Measurements from ENCODE around the gene MLLT6. TPM values are rescaled to one million over a fixed set of nuclear protein-coding genes. Genes with fewer than 3 reads are reported as not detected.
A peak's percentile ranks its signal among the peaks of the same experiment; 100 is the strongest.

The MLLT6 gene
- total and polyA plus RNA-seq, 2 of the 13 experiments (the other 11 are each of a cell fraction or from before 2014, with no cell fraction given) = 50.7 to 69.5 TPM

DNA sequence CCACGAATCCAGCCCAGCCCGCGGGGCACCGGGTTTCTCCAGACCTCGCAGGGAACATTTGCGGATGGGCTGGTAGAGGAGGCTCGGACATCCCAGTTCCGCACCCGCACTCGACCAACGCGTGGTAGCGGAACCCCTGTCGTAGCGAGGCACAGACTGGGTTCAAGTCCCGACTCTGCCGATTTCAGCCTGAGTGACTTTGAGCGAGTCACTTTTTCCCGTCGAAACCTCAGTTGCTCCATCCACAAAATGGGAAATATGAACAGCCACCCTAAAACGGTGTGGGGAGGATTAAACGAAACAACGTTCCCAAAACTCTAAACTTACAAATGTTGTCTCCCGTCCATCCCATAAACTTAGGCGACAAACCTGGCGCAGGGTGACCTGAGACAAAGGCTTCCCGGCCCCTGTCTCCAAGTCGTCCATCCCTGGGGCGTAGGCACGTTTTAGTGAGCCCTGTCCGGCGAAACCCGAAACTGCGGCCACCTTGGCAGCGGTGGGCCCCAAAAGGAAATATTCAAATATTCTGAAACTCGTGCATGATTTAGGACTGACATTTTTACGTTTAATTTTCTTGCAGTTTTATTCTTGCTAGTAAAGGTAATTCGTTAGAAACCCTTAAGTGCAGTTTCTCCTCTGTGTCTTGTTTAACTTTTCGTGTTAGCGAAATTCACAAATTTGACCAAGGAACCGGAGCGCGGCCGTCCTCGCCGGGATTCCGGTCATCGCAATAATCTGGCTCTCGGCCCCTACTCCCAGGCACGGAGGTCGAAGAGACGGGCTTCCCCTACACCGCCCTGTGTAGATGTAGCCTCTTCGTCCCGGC lies 1.9 kb upstream of the MLLT6 start:
- Histone ChIP-seq H3K9me3 (ENCODE audit: low read length) (no peaks in the 10 kb centered on the region), H3K27ac (ENCODE audit: extremely low read length, insufficient read depth, low read length) (peak overlapping the region; percentile 99), H3K79me2 (ENCODE audit: insufficient read depth, low read length) (peaks cover 45% of the 10 kb centered on the region), H3K9ac (ENCODE audit: insufficient read depth, low read depth, low read length) (peak overlapping the region; percentile 89), H3K4me3 (replicated peaks in 1 of 3; ENCODE audit: insufficient read depth in 1 of 3, low read depth in 2 of 3, low read length in 3 of 3) (peak overlapping the region; percentile 63 to 99 (median 71)), H4K20me1 (ENCODE audit: insufficient read depth, low read length) (peaks cover 12% of the 10 kb centered on the region), H2AFZ (ENCODE audit: low read length) (no peak overlapping the region), H3K4me2 (ENCODE audit: low read depth, low read length) (peak overlapping the region; percentile 99), H3K27me3 (ENCODE audit: control insufficient read depth in 1 of 2, insufficient read depth in 2 of 2, low read length in 2 of 2) (no peaks in the 10 kb centered on the region; a peak in 1 of 5 replicates), H3K4me1 (ENCODE audit: insufficient read depth, low read length) (peaks cover 67% of the 10 kb centered on the region), H3K36me3 (replicated peaks in 1 of 2; ENCODE audit: control insufficient read depth in 1 of 2, insufficient read depth in 2 of 2, low read length in 2 of 2) (peaks cover 2 to 11% of the 10 kb centered on the region in 2 experiments)
- POLR2A ChIA-PET = interaction anchor here (0.7 to 8.9 kb wide), 21 partner anchors 11 to 167 kb away, joined by 3 to 106 read pairs (median 6); partner anchors contain the start of genes CISD3, EPOP, LASP1 and PSMB3
- WGBS (ENCODE audit: low lambda C conversion rate) = 2% methylated on average over 45 of the region's 55 CpGs
- FAIRE-seq (no peak), ATAC-seq (no peak), DNase-seq (ENCODE audit: low spot score) (no peak)
- in situ Hi-C loops (cut with HindIII; ENCODE audit: extremely low pct_ligation_motif_present, low pct_unique_long_range_greater_than_20kb) = no loop called here
- TSS peak; percentile 81 for BruUV-seq (replicated peaks)
- CTCF ChIA-PET (ENCODE audit: low intra/inter-chr PET ratio, low total read pairs) = interaction anchor here (1.8 kb wide), 1 partner anchor 27 kb away, joined by 4 read pairs; the partner anchor contains the start of gene CISD3
- intact Hi-C loops (cut with micrococcal nuclease; ENCODE audit: unreplicated experiment) = no loop called here
- 0 out of 2 replicates have a peak, but pooled peaks have one; percentile 2 for TF ChIP-seq CBX5 (CRISPR knock-in tag; IDR thresholded peaks at IDR 0.05; ENCODE audit: borderline replicate concordance)
- TF ChIP-seq ZNF761 (CRISPR knock-in tag; conservative IDR thresholded peaks at IDR 0.05) = no peak
- TF ChIP-seq FOXO1 (CRISPR knock-in tag; IDR thresholded peaks at IDR 0.05) = no peak
- 0 out of 2 replicates have a peak, but pooled peaks have one; percentile 44 for TF ChIP-seq ZNF672 (CRISPR knock-in tag; IDR thresholded peaks at IDR 0.05)
- no peak for TF ChIP-seq ERF (CRISPR knock-in tag; IDR thresholded peaks at IDR 0.05)
- TF ChIP-seq, protein P1, sequence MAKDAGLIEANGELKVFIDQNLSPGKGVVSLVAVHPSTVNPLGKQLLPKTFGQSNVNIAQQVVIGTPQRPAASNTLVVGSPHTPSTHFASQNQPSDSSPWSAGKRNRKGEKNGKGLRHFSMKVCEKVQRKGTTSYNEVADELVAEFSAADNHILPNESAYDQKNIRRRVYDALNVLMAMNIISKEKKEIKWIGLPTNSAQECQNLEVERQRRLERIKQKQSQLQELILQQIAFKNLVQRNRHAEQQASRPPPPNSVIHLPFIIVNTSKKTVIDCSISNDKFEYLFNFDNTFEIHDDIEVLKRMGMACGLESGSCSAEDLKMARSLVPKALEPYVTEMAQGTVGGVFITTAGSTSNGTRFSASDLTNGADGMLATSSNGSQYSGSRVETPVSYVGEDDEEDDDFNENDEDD (CRISPR knock-in tag; IDR thresholded peaks at IDR 0.05; ENCODE audit: borderline replicate concordance) = no peak
- TF ChIP-seq, protein P2, sequence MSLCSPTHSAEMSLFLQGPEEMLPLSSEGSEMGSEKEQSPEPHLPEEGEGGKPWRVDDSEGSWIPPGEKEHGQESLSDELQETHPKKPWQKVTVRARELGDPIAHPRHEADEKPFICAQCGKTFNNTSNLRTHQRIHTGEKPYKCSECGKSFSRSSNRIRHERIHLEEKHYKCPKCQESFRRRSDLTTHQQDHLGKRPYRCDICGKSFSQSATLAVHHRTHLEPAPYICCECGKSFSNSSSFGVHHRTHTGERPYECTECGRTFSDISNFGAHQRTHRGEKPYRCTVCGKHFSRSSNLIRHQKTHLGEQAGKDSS (CRISPR knock-in tag; IDR thresholded peaks at IDR 0.05; ENCODE audit: borderline replicate concordance, low read depth) = peak; percentile 17; the same call in 1 of the 2 replicates
- 0 out of 2 replicates have a peak, but pooled peaks have one; percentile 44 for TF ChIP-seq ZSCAN20 (CRISPR knock-in tag; IDR thresholded peaks at IDR 0.05; ENCODE audit: borderline replicate concordance)
- peak; percentile 99 for TF ChIP-seq FIP1L1 (IDR thresholded peaks at IDR 0.05; ENCODE audit: borderline replicate concordance, insufficient read depth, low read depth, low read length)
- no peak for TF ChIP-seq ZNF383 (CRISPR knock-in tag; IDR thresholded peaks at IDR 0.05; ENCODE audit: borderline replicate concordance)
- TF ChIP-seq CENPX (CRISPR knock-in tag; IDR thresholded peaks at IDR 0.05) = no peak
- TF ChIP-seq POLR2G (IDR thresholded peaks at IDR 0.05; ENCODE audit: low read depth, low read length) = peak; percentile 84
- peak; percentile 64; the same call in 1 of the 2 replicates for TF ChIP-seq ZNF768 (CRISPR knock-in tag; IDR thresholded peaks at IDR 0.05)
- 0 out of 2 replicates have a peak, but pooled peaks have one; percentile 34 for TF ChIP-seq ZNF30 (CRISPR knock-in tag; IDR thresholded peaks at IDR 0.05)
- TF ChIP-seq ZNF780A (CRISPR knock-in tag; IDR thresholded peaks at IDR 0.05) = 0 out of 2 replicates have a peak, but pooled peaks have one; percentile 3
- TF ChIP-seq, protein P3, sequence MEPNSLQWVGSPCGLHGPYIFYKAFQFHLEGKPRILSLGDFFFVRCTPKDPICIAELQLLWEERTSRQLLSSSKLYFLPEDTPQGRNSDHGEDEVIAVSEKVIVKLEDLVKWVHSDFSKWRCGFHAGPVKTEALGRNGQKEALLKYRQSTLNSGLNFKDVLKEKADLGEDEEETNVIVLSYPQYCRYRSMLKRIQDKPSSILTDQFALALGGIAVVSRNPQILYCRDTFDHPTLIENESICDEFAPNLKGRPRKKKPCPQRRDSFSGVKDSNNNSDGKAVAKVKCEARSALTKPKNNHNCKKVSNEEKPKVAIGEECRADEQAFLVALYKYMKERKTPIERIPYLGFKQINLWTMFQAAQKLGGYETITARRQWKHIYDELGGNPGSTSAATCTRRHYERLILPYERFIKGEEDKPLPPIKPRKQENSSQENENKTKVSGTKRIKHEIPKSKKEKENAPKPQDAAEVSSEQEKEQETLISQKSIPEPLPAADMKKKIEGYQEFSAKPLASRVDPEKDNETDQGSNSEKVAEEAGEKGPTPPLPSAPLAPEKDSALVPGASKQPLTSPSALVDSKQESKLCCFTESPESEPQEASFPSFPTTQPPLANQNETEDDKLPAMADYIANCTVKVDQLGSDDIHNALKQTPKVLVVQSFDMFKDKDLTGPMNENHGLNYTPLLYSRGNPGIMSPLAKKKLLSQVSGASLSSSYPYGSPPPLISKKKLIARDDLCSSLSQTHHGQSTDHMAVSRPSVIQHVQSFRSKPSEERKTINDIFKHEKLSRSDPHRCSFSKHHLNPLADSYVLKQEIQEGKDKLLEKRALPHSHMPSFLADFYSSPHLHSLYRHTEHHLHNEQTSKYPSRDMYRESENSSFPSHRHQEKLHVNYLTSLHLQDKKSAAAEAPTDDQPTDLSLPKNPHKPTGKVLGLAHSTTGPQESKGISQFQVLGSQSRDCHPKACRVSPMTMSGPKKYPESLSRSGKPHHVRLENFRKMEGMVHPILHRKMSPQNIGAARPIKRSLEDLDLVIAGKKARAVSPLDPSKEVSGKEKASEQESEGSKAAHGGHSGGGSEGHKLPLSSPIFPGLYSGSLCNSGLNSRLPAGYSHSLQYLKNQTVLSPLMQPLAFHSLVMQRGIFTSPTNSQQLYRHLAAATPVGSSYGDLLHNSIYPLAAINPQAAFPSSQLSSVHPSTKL (CRISPR knock-in tag; IDR thresholded peaks at IDR 0.05) = no peak
- TF ChIP-seq XBP1 (CRISPR knock-in tag; IDR thresholded peaks at IDR 0.05) = no peak
- TF ChIP-seq FOSL1 (CRISPR knock-in tag; IDR thresholded peaks at IDR 0.05; ENCODE audit: borderline replicate concordance) = 0 out of 2 replicates have a peak, but pooled peaks have one; percentile 34

Data from HepG2 (cell line).